HUES48 (cell line): ENCODE measurements around the gene SLC25A27.

Source experiments
- H3K27ac ChIP-seq: one replicate; pipeline ENCODE4 v1.7.0; 2013; ENCODE audit warnings: low read depth, low read length, inconsistent platforms
- H3K27me3 ChIP-seq: 2 replicates; pipeline ENCODE4 v1.6.1; 2013; ENCODE audit warnings: mild to moderate bottlenecking, low read length; ENCODE audit not compliant: control insufficient read depth, insufficient read depth
- H3K36me3 ChIP-seq: 2 replicates; pipeline ENCODE4 v1.6.1; 2013; ENCODE audit warnings: low read length; ENCODE audit not compliant: control insufficient read depth, insufficient read depth
- H3K4me1 ChIP-seq: 2 replicates; pipeline ENCODE4 v1.6.1; 2013; ENCODE audit warnings: mild to moderate bottlenecking, low read length; ENCODE audit not compliant: control insufficient read depth, insufficient read depth
- H3K4me3 ChIP-seq: 2 replicates; pipeline ENCODE4 v1.5.1; 2013; ENCODE audit warnings: mild to moderate bottlenecking, low read depth, low read length
- H3K9ac ChIP-seq: 2 replicates; pipeline ENCODE4 v1.6.1; 2013; ENCODE audit warnings: mild to moderate bottlenecking, low read depth, low read length, moderate library complexity
- H3K9me3 ChIP-seq: 2 replicates; pipeline ENCODE4 v1.6.1; 2013; ENCODE audit warnings: low read length; ENCODE audit not compliant: control insufficient read depth, insufficient read depth

SLC25A27 gene, protein sequence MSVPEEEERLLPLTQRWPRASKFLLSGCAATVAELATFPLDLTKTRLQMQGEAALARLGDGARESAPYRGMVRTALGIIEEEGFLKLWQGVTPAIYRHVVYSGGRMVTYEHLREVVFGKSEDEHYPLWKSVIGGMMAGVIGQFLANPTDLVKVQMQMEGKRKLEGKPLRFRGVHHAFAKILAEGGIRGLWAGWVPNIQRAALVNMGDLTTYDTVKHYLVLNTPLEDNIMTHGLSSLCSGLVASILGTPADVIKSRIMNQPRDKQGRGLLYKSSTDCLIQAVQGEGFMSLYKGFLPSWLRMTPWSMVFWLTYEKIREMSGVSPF

DNA sequence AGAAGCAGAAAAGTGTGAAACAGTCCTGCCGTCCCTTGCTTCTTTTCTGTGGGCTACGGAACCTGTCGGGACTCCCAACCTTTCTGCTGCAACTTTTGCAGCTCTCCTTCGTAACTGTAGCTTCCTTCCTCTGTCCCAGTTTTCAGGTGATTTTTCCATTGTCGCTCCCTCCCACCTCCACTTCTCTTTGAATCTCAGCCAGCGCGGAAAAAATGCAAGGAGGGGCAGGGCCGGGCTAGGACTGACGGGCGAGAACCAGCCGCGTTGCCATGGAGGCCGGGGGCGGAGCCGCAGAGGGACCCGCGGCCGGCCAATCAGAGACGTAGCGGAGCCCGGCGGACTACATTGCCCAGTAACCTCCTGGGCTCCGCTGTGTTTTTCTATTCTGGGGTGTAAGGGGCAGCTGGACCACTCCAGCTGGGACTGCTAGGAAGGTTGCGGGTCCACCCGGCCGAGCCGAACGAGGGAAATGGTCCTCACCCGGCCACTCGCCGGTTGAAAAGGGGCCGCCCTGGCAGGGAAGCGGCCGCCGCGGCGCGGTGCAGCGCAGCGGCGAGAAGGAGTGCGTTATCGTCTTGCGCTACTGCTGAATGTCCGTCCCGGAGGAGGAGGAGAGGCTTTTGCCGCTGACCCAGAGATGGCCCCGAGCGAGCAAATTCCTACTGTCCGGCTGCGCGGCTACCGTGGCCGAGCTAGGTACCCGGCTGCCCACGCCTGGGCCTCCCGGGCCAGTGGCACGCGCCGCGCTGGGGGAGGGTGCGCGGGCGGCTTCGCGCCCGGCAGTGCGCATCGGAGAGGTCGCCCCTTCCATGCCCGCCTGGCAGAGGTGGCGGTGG, at the start of gene SLC25A27, which contains the start of gene CYP39A1:
SLC25A27 (plus strand) TSS at position 373 of the 836 bp plus-strand sequence; CDS start at position 591, 218 bp downstream.
CYP39A1 (minus strand) TSS at position 216 of the 836 bp plus-strand sequence. CDS start 236 bp downstream, outside the sequence.
- Histone ChIP-seq H3K27ac (peak within 1 kb of the TSS; percentile 37), H3K4me1 (peaks cover 11% of the 10 kb centered on the region; the same call in 1 of the 2 replicates), H3K9ac (peak within 1 kb of the TSS; percentile 60), H3K36me3 (no peaks in the 10 kb centered on the region), H3K9me3 (no peaks in the 10 kb centered on the region), H3K4me3 (peak within 1 kb of the TSS; percentile 82), H3K27me3 (peaks cover 17% of the 10 kb centered on the region)

- H3K4me1 ChIP-seq: no peaks in the 10 kb centered on the region
- H3K27ac ChIP-seq: no peak overlapping the region
- H3K9ac ChIP-seq: no peak overlapping the region
- H3K36me3 ChIP-seq: no peaks in the 10 kb centered on the region
- no peaks in the 10 kb centered on the region for H3K9me3 ChIP-seq
- no peak overlapping the region for H3K4me3 ChIP-seq
- H3K27me3 ChIP-seq: no peaks in the 10 kb centered on the region
Observed at GRCh38 chr6:46605091-46605797, 47.5 kb upstream of the SLC25A27 start.

GRCh38 chr6:46606338-46606737, 46.4 kb upstream of the SLC25A27 start:
- no peaks in the 10 kb centered on the region for H3K36me3 ChIP-seq
- no peak overlapping the region for H3K4me3 ChIP-seq
- H3K27ac ChIP-seq: no peak overlapping the region
- H3K9ac ChIP-seq: no peak overlapping the region
- no peaks in the 10 kb centered on the region for H3K9me3 ChIP-seq
- H3K4me1 ChIP-seq: no peaks in the 10 kb centered on the region
- no peaks in the 10 kb centered on the region for H3K27me3 ChIP-seq

DNA sequence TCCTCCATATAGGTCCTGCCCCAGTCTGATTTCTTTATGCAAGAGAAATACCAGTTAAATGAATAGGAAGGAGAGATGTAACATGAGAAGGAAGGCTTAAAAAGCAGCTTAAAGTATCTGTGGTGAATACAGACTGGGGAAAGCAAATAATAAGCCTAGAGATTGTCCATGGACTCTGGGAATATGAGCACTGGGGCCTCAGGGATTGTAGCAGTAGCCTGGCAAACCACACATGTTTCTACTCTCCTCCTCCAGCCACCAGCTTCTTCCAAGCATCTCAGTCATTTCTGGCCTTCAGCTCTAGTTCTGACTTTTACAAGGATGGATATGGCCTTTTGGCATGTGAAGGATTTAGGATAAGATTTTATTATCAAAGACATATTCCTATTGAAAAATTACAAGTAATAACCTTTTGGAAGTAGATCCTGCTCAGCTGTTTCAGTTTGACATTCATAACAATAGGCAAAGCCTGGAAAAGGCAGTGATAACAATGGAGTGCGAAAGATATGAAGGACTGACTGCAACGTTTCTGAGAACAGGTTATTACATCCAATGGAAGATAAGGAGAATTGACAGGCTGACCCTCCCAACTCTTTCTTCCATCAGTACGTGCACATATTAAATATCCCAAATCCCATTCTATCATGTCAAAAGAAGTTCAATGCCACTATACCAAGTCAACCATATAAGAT, 41.8 kb upstream of the SLC25A27 start:
- H3K27ac ChIP-seq: no peak overlapping the region
- no peak overlapping the region for H3K9ac ChIP-seq
- H3K36me3 ChIP-seq: no peaks in the 10 kb centered on the region

DNA sequence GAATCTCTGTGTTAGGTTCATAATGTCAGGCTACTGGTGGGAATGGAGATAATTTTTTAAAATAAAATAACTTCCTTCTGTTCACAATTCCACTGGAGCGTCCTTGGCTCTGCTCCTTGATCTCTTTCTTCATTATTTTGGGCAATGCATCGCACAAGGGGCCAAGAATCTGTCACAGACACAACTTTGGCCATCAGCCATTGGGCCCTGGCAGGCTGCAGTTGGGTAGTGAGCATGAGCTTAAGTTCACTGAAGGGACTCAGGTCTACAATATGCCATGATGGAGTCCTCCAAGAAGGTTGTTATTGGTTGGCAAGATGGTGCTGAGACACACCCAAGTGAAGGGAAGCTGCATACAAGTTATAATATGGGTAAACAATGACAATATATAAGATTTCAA, 40.1 kb upstream of the SLC25A27 start:
- Histone ChIP-seq H3K36me3 (no peaks in the 10 kb centered on the region), H3K27ac (no peak overlapping the region), H3K9ac (no peak overlapping the region)

More for the DNA sequence above, 41.8 kb upstream of the SLC25A27 start:
- no peaks in the 10 kb centered on the region for H3K27me3 ChIP-seq
- no peaks in the 10 kb centered on the region for H3K4me1 ChIP-seq
- H3K9me3 ChIP-seq: no peaks in the 10 kb centered on the region
- H3K4me3 ChIP-seq: no peak overlapping the region

DNA sequence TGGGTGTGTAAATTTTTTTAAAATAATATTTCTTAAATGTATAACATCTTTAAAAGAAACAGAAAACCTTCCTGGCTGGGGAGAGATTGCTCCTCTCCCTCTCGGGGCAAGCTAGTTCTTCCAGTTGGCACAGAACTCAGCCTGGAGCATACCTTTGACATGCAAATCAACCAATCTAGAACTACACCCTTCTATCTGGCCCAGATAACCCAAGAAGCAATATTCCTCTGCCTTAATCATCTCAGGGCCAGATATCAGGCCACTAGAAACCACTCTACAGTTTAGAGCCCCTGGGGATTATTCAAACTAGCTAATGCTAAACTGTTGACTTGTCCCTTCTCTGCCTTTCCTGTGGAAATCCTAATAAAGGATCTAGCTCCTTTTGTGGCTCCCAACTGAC, 34.0 kb upstream of the SLC25A27 start:
- Histone ChIP-seq H3K9ac (no peak overlapping the region), H3K9me3 (no peaks in the 10 kb centered on the region), H3K27me3 (no peaks in the 10 kb centered on the region), H3K36me3 (no peaks in the 10 kb centered on the region), H3K4me1 (no peaks in the 10 kb centered on the region), H3K4me3 (no peak overlapping the region), H3K27ac (no peak overlapping the region)

More for the DNA sequence above, 40.1 kb upstream of the SLC25A27 start:
- H3K4me1 ChIP-seq: no peaks in the 10 kb centered on the region
- H3K9me3 ChIP-seq: no peaks in the 10 kb centered on the region
- no peaks in the 10 kb centered on the region for H3K27me3 ChIP-seq
- H3K4me3 ChIP-seq: no peak overlapping the region

DNA sequence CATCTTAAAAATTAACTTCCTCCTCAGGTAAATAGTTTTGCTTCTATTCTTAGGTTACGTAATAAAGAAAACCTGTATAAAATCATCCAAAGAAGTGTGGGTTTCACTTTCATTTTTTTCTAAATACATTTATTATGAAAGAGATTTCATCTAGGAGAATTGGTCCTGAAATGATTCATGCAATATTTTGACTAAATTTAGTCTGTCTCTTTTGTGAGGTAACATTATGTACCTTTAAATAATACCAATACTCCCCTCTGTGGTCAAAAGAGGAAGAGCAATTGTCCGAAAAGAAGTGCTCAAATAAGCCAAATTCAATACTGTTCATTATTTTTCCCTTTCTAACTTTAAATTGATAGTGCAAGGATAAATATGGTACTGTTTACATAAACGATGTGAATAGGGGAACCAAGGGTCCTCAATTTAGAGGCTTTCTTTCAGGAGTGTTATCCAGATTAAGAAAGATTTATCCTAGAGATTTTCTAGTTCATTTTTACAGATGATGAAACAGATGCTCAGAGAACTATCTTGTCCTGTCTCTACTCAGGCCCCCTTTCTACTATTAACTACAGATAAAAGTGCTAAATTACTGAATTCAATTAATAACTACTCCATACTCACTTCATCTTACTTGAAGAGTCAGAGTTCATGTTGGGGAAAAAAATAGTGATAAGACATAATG, 26.4 kb upstream of the SLC25A27 start:
- H3K27ac ChIP-seq: no peak overlapping the region
- H3K4me1 ChIP-seq: no peaks in the 10 kb centered on the region
- H3K4me3 ChIP-seq: no peak overlapping the region
- no peak overlapping the region for H3K9ac ChIP-seq
- H3K9me3 ChIP-seq: no peaks in the 10 kb centered on the region
- H3K27me3 ChIP-seq: no peaks in the 10 kb centered on the region
- no peaks in the 10 kb centered on the region for H3K36me3 ChIP-seq

- H3K4me3 ChIP-seq: no peak overlapping the region
- no peak overlapping the region for H3K9ac ChIP-seq
- no peaks in the 10 kb centered on the region for H3K36me3 ChIP-seq
- no peaks in the 10 kb centered on the region for H3K4me1 ChIP-seq
- no peak overlapping the region for H3K27ac ChIP-seq
- no peaks in the 10 kb centered on the region for H3K27me3 ChIP-seq
- H3K9me3 ChIP-seq: no peaks in the 10 kb centered on the region
Observed at GRCh38 chr6:46626976-46627375, 25.8 kb upstream of the SLC25A27 start.

- no peaks in the 10 kb centered on the region for H3K9me3 ChIP-seq
- no peaks in the 10 kb centered on the region for H3K36me3 ChIP-seq
- no peak overlapping the region for H3K4me3 ChIP-seq
- no peak overlapping the region for H3K9ac ChIP-seq
- no peak overlapping the region for H3K27ac ChIP-seq
- H3K4me1 ChIP-seq: no peaks in the 10 kb centered on the region
- H3K27me3 ChIP-seq: no peaks in the 10 kb centered on the region
Observed at GRCh38 chr6:46628498-46628897, 24.3 kb upstream of the SLC25A27 start.

DNA sequence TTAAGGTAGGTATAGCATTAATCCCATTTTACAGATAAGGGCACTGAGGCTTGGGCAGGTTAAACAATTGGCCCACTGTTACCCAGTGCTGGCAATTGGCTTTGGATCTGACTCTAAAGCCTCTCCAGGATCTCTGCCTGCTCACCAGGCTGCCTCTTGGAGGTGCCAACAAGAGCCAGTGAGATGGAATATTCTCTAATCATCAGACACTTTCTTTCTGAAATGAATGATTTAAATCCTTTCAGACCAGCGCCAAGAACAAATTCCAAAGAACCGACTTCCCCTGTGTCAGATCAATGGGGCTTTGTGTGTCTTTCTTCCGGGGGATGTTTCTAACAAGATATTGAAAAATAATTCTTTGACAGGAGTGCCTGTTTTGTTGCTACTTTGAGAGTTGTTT, 23.8 kb upstream of the SLC25A27 start:
- Histone ChIP-seq H3K27me3 (no peaks in the 10 kb centered on the region), H3K36me3 (no peaks in the 10 kb centered on the region), H3K9ac (no peak overlapping the region), H3K4me3 (no peak overlapping the region), H3K9me3 (no peaks in the 10 kb centered on the region), H3K4me1 (no peaks in the 10 kb centered on the region), H3K27ac (no peak overlapping the region)
